NCI-H345 (cell line): ENCODE results near the gene MRAP2.
"Not testable (repeated sequence)": the region's sequence is repeated elsewhere in the genome, so short reads cannot be mapped to it uniquely, and the experiment has no call there.

ENCODE experiments used
- DNase-seq: peaks from one replicate; lab custom pipeline; 2025; lab: John Stamatoyannopoulos, UW

The MRAP2 gene

DNA sequence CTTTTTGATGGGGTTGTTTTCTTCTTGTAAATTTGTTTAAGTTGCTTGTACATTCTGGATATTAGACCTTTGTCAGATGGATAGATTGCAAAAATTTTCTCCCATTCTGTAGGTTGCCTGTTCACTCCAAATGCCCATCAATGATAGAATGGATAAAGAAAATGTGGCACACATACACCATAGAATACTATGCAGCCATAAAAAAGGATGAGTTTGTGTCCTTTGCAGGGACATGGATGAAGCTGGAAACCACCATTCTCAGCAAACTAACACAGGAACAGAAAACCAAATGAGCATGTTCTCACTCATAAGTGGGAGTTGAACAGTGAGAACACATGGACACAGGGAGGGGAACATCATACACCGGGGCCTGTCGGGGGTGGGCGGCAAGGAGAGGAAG is 1.6 kb upstream of the MRAP2 start:
- not testable (repeated sequence) for DNase-seq

DNA sequence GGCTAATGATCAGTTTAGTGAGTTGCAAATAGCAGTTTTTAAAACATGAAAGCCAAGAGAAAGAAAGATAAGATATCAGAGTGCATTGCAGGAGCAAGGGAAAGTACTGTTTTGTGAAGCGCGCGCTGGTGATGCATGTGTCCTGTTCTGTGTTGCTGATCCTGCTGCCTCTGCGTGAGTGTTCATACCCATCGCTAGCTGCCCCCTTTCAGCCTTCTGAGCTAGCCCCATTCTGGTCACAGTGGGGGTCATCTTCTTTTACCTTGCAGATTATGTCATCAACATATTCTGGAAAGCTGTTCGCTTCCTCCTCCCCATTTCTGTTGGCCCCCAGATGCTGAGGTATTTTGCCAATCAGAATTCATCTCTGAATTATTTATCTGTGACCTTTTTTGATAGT is 1.9 kb downstream of the MRAP2 start:
- no peak for DNase-seq

DNA sequence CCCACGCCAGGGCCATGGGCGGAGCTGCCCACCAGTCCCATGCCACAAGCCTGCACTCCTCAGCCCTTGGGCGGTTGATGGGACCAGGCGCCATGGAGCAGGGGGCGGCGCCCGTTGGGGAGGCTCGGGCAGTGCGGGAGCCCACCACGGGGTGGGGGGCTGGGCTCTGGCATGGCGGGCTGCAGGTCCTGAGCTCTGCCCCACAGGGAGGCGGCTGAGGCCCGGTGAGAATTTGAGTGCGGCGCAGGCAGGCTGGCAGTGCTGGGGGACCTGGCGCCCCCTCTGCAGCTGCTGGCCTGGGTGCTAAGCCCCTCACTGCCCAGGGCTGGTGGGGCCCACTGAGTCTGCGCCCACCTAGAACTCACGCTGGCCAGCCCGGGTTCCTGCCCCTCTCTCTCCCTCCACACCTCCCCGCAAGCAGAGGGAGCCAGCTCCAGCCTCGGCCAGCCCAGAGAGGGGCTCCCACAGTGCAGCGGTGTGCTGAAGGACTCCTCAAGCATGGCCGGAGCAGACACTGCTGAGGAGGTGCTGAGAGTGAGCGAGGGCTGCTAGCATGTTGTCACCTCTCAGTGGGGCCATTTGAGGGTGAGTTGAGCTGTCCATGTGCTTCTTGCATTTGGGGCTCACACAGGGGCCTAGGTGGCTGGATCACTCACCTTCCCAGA is 4.0 kb downstream of the MRAP2 start:
- no peak for DNase-seq

GRCh38 chr6:84042603-84043002 is 9.0 kb downstream of the MRAP2 start:
- no peak for DNase-seq

DNA sequence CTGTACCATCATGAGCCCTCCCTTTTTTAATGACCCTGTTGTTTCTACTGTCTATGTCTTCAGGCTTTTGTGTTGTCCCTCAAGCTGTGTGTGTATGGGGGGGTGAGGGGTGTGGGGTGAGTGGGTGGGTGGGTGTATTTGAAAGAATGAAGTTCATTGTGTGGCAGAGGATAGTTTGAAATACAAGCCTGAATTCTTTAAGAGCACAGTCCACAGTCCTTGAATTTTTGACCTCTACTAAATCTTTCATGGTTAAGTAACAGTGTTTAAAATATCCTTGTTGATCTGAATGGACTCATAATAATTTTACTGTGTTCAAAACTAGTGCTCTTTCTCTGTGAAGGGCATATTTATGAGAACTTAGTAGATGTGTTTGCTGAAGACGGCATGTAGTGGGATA is 10.0 kb downstream of the MRAP2 start:
- DNase-seq = no peak

- DNase-seq = no peak
These were observed 13.2 kb downstream of the MRAP2 start for GRCh38 chr6:84046755-84047154.

- DNase-seq = no peak
These were observed 15.0 kb downstream of the MRAP2 start for GRCh38 chr6:84048588-84048987.

GRCh38 chr6:84050408-84050807 is 16.8 kb downstream of the MRAP2 start:
- no peak for DNase-seq

DNA sequence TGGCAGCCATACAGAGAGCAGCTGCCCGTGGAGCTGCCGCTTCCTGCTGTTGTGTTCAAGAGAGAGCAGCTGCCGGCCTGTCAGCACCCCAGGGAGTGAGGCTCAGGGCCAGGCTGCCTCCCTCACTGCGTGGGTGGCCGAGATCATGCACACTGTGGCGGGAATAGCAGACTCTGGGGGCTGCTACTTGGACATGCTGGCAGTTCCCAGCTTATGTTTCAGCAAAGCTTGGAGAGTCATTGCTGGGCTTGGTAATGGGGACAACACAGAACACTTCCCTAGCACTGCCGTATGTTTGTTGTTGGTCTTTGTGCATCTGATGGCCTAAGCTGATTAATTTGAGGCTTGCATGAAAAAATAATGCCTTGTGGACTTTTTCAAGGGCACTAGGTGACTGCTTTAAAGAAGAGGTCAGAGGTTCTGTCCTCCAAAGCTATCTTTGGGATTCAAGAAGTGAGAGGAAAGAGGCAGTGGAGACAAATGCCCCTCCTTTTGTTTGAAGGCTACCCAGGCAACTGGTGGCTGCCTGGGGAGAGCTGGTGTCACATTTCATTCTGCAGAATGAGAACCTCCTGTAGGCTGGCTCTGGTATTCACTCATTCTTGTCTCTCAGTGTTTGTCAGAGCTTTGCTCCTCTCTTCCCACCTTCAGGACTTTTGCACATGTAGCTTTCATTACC is 18.8 kb downstream of the MRAP2 start:
- peak; percentile 93 for DNase-seq

DNA sequence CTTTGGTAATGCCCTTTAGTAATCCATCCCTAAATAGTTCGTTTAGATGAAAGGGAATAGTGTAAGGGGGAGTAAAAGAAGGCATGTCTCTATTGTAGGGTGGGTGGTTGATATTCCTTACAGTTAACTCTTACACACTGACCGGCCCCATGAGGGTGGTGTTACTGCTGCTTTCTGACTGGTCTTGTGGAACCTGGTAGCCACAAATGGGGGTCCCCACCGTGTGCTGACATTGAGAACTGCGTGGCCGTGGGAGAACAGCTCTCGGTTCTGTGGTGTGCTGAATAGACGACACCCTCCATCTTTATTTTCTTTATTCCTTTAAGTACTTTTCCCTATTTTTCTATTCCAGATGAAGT is 19.3 kb downstream of the MRAP2 start:
- DNase-seq = no peak

- no peak for DNase-seq
These were observed 22.1 kb downstream of the MRAP2 start for GRCh38 chr6:84055647-84056046.

GRCh38 chr6:84057908-84058307 is 24.3 kb downstream of the MRAP2 start:
- no peak for DNase-seq

GRCh38 chr6:84059082-84059481 is 25.5 kb downstream of the MRAP2 start:
- DNase-seq = peak; percentile 10

DNA sequence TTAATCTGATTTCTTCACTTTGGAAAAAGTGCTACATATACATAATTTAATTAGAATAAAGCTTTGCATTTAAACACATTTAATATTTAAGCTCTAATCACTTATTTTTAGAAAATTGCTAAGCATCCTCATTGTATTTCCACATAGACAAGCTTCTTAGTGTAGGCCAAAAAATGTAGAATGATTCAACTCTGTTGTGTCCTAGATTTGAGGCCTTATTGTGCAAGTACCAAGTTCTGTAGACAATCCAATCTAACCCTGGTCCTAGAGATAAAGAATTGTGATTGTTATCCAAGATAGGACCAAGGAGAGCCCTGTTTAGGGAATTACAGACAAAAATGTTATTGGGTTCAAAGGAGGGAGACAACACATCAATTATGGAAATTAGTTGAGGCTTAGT is 27.6 kb downstream of the MRAP2 start:
- DNase-seq = no peak

- DNase-seq = peak; percentile 36
These were observed 28.2 kb downstream of the MRAP2 start for GRCh38 chr6:84061613-84062398.

GRCh38 chr6:84062519-84063154 is 29.1 kb downstream of the MRAP2 start:
- no peak for DNase-seq

DNA sequence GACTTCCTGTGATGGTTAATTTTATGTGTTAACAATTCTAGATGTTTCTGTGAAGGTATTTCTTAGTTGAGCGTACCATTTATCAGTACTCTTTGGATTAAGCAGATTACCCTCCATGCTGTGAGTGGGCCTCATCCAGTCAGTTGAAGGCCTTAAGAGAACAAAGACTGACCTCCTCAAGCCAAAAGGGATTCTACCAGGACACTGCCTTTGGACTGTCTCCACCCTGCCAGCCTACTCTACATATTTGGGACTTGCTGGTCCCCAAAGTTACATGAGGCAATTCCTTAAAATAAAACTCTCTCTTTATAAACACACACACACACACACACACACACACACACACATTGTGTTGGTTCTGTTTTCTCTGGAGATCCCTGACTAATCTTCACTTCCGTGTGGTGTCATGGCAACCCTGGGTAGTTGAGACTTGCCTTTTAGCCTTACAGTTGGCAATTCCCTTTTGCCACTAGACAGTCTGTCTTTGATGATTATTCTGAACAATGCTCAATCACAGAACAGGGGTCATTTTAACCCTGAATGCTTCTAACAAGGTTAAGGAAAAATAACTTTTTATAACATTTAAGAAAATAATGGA is 32.2 kb downstream of the MRAP2 start:
- no peak for DNase-seq

DNA sequence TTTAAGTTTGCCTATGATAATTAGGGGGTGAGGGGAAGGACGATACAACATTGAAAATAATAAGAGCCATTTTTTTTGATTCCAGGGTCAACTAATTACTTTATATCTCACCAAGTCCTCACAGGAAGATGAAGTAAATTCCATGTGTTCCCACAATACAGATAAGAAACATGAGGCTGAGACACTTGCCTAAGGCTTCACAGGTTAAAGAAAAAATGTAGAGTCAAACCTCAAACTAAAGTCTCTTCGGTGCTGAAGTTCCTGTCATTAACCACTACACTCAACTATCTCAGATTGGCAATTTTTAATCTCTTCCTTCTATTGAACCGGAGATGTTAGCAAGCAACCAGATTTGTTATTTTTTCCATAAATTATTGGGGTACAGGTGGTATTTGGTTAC is 33.0 kb downstream of the MRAP2 start:
- DNase-seq = no peak

DNA sequence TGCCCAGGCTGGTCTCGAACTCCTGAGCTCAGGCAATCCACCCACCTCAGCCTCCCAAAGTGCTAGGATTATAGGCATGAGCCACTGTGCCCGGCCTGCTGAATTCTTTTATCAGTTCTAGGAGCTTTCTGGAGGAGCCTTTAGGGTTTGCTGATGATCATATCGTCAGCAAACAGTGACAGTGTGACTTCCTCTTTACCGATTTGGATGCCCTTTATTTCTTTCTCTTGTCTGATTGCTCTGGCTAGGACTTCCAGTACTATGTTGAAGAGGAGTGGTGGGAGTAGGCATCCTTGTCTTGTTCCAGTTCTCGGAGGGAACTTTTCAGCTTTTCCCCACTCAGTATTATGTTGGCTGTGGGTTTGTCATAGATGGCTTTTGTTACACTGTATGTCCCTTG is 35.3 kb downstream of the MRAP2 start:
- not testable (repeated sequence) for DNase-seq

- DNase-seq = peak; percentile 78
These were observed 38.9 kb downstream of the MRAP2 start for GRCh38 chr6:84072442-84072997.

DNA sequence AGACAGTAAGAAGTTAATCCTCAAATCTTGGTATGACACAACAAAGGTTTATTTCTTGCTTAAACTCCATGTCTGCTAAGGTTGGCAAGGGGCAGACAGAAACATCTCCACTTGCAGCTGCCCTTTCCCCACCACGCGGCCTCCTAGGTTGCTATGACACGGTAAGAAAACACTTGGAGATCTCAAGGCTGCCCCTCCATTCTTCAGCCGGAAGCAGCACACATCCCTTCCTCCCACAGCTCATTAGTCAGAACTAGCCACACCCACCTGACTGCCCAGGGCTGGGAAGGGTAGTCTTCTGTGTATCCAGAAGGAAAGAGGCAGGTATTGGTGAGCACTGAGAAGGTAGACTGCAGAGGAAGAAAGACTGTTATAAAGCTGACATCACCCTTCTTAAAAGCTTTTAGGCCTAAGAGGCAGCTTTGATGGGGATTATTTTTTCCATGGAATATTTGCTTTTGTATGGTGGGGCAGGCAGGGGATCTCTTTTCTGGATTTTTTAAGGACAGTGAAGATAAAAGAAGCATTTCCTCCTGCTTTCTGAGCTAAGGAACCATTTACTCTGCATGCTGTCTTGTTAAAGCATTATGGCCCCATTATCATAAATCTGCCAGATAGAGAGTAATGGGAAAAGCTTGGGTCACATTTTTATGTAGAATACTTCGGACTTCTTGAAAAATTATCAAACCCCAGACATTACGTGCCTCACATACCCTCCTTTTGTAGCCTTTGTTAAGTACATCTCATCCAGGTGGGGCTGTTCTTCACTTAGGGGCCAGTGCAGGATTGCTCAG is 41.6 kb downstream of the MRAP2 start:
- DNase-seq = no peak
